Measurements from ENCODE around the gene HAPSTR1. TPM values are rescaled to one million over a fixed set of nuclear protein-coding genes. Genes with fewer than 3 reads are reported as not detected.
"Not testable (repeated sequence)": the region's sequence is repeated elsewhere in the genome, so short reads cannot be mapped to it uniquely, and the experiment has no call there.

HAPSTR1 gene
- polyA plus RNA-seq, 4 donors = 11.6 to 31.8 (median 15.0) TPM

DNA sequence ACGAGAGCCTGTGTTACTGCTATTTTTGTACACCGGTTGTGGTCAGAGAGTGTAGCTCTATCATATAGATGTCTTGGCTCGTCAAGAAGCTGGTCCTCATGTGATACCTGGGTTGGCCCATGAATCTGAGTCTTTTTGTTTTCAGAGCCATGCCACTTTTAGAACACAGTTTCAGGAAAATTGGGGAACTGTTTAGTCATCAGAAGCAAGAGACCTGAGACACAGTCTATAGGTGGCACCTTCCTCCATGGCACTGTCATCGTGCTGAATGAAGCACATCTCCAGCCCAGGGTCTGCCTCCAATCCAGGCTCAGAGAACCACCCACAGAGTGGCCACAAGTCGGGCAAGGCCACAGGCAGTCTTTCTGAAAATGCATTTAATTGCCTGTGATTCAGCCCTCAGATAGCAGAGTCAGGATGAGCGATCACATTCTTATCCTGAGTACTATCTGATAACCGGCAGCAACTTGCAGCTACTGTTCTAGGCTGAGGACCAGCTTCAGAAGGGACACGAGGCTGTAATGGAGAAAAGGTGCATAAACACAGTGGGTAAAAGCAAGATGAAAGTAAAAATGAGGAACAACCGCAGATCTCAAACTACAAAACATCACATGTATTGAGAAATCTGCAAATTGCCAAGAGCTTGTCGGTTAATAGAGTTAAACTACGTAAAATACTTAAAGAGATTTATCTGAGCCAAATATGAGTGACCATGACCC is 14.2 kb upstream of the HAPSTR1 start:
- Histone ChIP-seq H3K4me1 (ENCODE audit: control insufficient read depth in 3 of 3, insufficient read depth in 2 of 3, low read depth in 1 of 3, low read length in 2 of 3) (no peaks in the 10 kb centered on the region), H3K36me3 (ENCODE audit: control insufficient read depth in 3 of 3, insufficient read depth in 2 of 3, low read depth in 1 of 3, low read length in 3 of 3) (no peaks in the 10 kb centered on the region), H3K9me3 (ENCODE audit: control insufficient read depth in 2 of 2, insufficient read depth in 1 of 2, low read depth in 1 of 2, low read length in 1 of 2) (peaks cover 0 to 2% of the 10 kb centered on the region in 2 donors), H3K4me3 (ENCODE audit: low read depth in 1 of 3, low read length in 3 of 3) (no peak overlapping the region), H3K27me3 (ENCODE audit: control insufficient read depth in 3 of 3, insufficient read depth in 3 of 3, low read length in 3 of 3) (no peaks in the 10 kb centered on the region), H3K27ac (ENCODE audit: low read depth in 1 of 3, low read length in 2 of 3) (no peak overlapping the region)
- no peak for FAIRE-seq
- DNase-seq = no peak
- WGBS, 3 donors = 77 to 79% (median 79%) methylated on average over 11 of the region's 11 CpGs

DNA sequence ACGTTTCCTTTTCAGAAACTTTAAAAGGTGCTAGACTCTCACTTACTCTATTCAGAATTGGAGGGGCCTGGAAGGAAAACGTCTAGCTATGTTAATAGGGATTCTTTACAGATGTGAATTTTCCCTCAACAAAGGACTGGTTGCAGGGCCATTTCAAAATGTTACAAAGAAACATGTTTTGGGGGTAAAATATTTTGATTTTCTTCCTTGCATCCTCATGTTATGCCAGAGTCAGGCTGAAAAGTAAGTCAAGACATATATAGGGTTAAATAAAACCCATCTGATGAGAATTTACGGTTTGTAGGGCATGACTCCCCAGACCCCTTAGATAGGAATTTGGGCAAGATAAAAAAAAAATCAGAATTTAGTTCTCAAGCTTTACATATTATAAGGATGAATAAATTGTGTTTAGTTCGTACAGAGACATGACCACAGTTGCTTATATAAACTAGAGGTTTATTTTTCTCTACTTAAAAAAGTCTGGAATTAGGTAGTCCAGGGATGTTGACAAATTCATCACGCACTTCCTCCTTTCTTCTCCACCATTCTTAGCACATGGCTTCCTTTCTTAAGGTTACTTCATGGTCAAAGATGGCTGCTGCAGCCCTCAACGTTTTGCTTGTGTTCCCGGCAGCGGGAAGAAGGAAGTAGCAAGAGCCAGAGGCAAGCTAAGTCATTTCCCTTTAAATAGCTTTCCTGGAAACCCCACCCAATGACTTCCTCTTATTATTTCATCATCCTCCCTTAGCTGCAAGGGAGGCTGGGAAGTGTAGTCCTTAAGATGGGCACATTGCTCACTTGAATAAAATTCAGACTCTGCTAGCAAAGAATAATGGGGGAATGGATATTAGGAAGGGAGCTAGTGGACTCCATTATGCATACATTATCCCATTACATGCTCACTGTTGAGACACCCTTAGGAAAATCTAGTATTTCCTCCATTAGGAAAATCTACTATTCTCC is 12.7 kb upstream of the HAPSTR1 start:
- not testable (repeated sequence) for H3K36me3 ChIP-seq (ENCODE audit: control insufficient read depth in 3 of 3, insufficient read depth in 2 of 3, low read depth in 1 of 3, low read length in 3 of 3); H3K4me1 ChIP-seq (ENCODE audit: control insufficient read depth in 3 of 3, insufficient read depth in 2 of 3, low read depth in 1 of 3, low read length in 2 of 3); H3K4me3 ChIP-seq (ENCODE audit: low read depth in 1 of 3, low read length in 3 of 3); FAIRE-seq; H3K9me3 ChIP-seq (ENCODE audit: control insufficient read depth in 2 of 2, insufficient read depth in 1 of 2, low read depth in 1 of 2, low read length in 1 of 2); H3K27me3 ChIP-seq (ENCODE audit: control insufficient read depth in 3 of 3, insufficient read depth in 3 of 3, low read length in 3 of 3)
- WGBS, 3 donors = 60 to 75% (median 71%) methylated on average over 8 of the region's 8 CpGs
- DNase-seq = peak; percentile 36 to 83
- H3K27ac ChIP-seq (ENCODE audit: low read depth in 1 of 3, low read length in 2 of 3) = peak overlapping the region in 1 of 3 donors; percentile 8

DNA sequence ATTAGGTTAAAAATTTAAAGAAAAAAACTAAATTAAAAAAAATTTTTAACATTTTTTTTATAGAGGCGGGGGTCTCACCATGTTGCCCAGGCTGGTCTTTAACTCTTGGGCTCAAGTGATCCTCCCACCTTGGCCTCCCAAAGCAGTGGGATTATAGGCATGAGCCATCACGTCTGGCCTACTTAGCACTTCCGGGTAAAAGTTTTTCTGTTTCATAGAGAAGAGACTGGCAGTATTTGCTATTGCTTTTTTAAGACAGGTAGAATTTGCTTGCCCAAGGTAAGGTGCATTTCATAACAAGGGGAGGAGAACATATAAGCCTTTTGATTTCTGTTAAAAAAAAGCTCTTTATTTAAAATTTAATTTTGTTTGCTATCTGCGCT is 12.0 kb upstream of the HAPSTR1 start:
- WGBS, 3 donors = 85 to 96% (median 94%) methylated on average over 4 of the region's 4 CpGs
- Histone ChIP-seq H3K9me3 (ENCODE audit: control insufficient read depth in 2 of 2, insufficient read depth in 1 of 2, low read depth in 1 of 2, low read length in 1 of 2) (peaks cover 0 to 2% of the 10 kb centered on the region in 2 donors), H3K27ac (ENCODE audit: low read depth in 1 of 3, low read length in 2 of 3) (no peak overlapping the region), H3K4me1 (ENCODE audit: control insufficient read depth in 3 of 3, insufficient read depth in 2 of 3, low read depth in 1 of 3, low read length in 2 of 3) (no peaks in the 10 kb centered on the region), H3K27me3 (ENCODE audit: control insufficient read depth in 3 of 3, insufficient read depth in 3 of 3, low read length in 3 of 3) (no peaks in the 10 kb centered on the region), H3K36me3 (ENCODE audit: control insufficient read depth in 3 of 3, insufficient read depth in 2 of 3, low read depth in 1 of 3, low read length in 3 of 3) (no peaks in the 10 kb centered on the region), H3K4me3 (ENCODE audit: low read depth in 1 of 3, low read length in 3 of 3) (no peak overlapping the region)
- FAIRE-seq = no peak
- DNase-seq = no peak

DNA sequence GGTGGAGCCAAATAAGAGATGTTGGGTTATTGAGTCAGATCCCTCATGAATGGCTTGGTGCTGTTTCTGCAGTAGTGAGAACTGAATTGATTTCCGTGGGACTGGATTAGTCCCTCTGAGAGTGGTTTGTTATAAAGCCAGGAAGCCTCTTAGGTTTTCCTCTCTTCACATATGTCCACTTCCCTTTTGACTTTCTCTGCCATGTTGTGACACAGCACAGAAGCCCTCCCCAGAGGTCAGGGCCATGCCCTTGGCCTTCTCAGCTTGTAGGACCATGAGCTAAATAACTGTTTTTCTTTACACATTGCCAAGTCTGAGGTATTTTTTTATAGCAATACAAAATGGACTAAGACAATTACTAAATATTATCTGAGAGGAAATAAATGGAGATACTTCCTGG is 10.3 kb upstream of the HAPSTR1 start:
- Histone ChIP-seq H3K4me3 (ENCODE audit: low read depth in 1 of 3, low read length in 3 of 3) (no peak overlapping the region), H3K36me3 (ENCODE audit: control insufficient read depth in 3 of 3, insufficient read depth in 2 of 3, low read depth in 1 of 3, low read length in 3 of 3) (no peaks in the 10 kb centered on the region), H3K27ac (ENCODE audit: low read depth in 1 of 3, low read length in 2 of 3) (no peak overlapping the region), H3K27me3 (ENCODE audit: control insufficient read depth in 3 of 3, insufficient read depth in 3 of 3, low read length in 3 of 3) (no peaks in the 10 kb centered on the region), H3K9me3 (ENCODE audit: control insufficient read depth in 2 of 2, insufficient read depth in 1 of 2, low read depth in 1 of 2, low read length in 1 of 2) (no peaks in the 10 kb centered on the region), H3K4me1 (ENCODE audit: control insufficient read depth in 3 of 3, insufficient read depth in 2 of 3, low read depth in 1 of 3, low read length in 2 of 3) (no peaks in the 10 kb centered on the region)
- DNase-seq (no peak), FAIRE-seq (no peak)
- 78 to 91% (median 88%) methylated on average over 1 of the region's 1 CpG for WGBS, 3 donors

DNA sequence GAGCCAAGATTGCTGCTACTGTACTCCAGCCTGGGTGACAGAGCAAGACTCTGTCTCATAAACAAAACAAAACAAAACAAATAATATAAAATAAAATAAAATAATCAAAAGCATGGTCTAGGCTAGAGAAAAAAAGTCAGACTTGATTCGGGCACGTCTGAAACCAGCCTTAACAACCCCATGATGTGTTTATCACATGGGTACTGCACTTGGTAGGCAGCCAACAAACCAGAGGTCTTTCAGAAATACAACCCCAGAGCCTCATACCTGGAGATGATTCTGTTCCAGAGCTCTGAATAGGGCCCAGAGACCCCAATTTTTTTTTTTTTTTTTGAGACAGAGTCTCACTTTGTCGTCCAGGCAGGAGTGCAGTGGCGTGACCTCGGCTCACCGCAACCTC is 9.6 kb upstream of the HAPSTR1 start:
- DNase-seq = no peak
- no peaks in the 10 kb centered on the region for H3K36me3 ChIP-seq (ENCODE audit: control insufficient read depth in 3 of 3, insufficient read depth in 2 of 3, low read depth in 1 of 3, low read length in 3 of 3)
- H3K27me3 ChIP-seq (ENCODE audit: control insufficient read depth in 3 of 3, insufficient read depth in 3 of 3, low read length in 3 of 3) = no peaks in the 10 kb centered on the region
- no peak overlapping the region for H3K27ac ChIP-seq (ENCODE audit: low read depth in 1 of 3, low read length in 2 of 3)
- H3K4me3 ChIP-seq (ENCODE audit: low read depth in 1 of 3, low read length in 3 of 3) = no peak overlapping the region
- no peaks in the 10 kb centered on the region for H3K4me1 ChIP-seq (ENCODE audit: control insufficient read depth in 3 of 3, insufficient read depth in 2 of 3, low read depth in 1 of 3, low read length in 2 of 3)
- H3K9me3 ChIP-seq (ENCODE audit: control insufficient read depth in 2 of 2, insufficient read depth in 1 of 2, low read depth in 1 of 2, low read length in 1 of 2) = no peaks in the 10 kb centered on the region
- 69 to 79% (median 76%) methylated on average over 6 of the region's 6 CpGs for WGBS, 3 donors
- no peak for FAIRE-seq

DNA sequence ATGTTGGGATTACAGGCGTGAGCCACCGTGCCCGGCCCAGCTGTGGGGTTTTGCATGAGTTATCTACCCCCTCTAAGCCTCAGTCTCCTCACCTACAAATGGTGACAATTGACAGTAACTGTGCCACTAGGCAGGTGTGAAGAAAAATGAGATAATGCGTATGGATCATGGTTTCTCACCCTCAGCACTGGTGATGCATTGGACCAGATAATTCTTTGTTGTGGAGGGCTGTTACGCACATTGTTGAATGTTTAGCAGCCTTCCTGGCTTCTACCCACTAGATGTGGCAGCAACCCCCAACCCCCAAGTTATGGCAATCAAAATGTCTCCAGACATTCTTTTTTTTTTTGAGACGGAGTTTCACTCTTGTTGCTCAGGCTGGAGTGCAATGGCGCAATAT is 9.0 kb upstream of the HAPSTR1 start:
- Histone ChIP-seq H3K9me3 (ENCODE audit: control insufficient read depth in 2 of 2, insufficient read depth in 1 of 2, low read depth in 1 of 2, low read length in 1 of 2) (no peaks in the 10 kb centered on the region), H3K4me3 (ENCODE audit: low read depth in 1 of 3, low read length in 3 of 3) (no peak overlapping the region), H3K4me1 (ENCODE audit: control insufficient read depth in 3 of 3, insufficient read depth in 2 of 3, low read depth in 1 of 3, low read length in 2 of 3) (no peaks in the 10 kb centered on the region), H3K27ac (ENCODE audit: low read depth in 1 of 3, low read length in 2 of 3) (no peak overlapping the region), H3K27me3 (ENCODE audit: control insufficient read depth in 3 of 3, insufficient read depth in 3 of 3, low read length in 3 of 3) (no peaks in the 10 kb centered on the region), H3K36me3 (ENCODE audit: control insufficient read depth in 3 of 3, insufficient read depth in 2 of 3, low read depth in 1 of 3, low read length in 3 of 3) (no peaks in the 10 kb centered on the region)
- no peak for DNase-seq
- FAIRE-seq = no peak
- WGBS, 3 donors = 81 to 90% (median 85%) methylated on average over 7 of the region's 7 CpGs

DNA sequence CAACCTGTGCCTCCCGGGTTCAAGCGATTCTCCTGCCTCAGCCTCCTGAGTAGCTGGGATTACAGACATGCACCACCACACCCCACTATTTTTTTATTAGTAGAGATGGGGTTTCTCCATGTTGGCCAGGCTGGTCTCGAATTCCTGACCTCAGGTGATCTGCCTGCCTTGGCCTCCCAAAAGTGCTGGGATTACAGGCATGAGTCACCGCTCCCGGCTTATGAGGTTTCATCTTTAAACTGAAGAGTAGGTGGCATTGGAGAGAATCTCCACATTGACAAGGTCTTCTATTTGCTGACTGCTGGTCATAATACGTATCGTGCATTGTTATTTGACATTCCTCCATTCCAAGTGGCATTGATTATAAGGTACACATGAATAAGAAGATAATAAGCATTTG is 3.7 kb upstream of the HAPSTR1 start:
- H3K27ac ChIP-seq (ENCODE audit: low read depth in 1 of 3, low read length in 2 of 3); H3K4me1 ChIP-seq (ENCODE audit: control insufficient read depth in 3 of 3, insufficient read depth in 2 of 3, low read depth in 1 of 3, low read length in 2 of 3); H3K4me3 ChIP-seq (ENCODE audit: low read depth in 1 of 3, low read length in 3 of 3); H3K27me3 ChIP-seq (ENCODE audit: control insufficient read depth in 3 of 3, insufficient read depth in 3 of 3, low read length in 3 of 3); DNase-seq; FAIRE-seq; H3K9me3 ChIP-seq (ENCODE audit: control insufficient read depth in 2 of 2, insufficient read depth in 1 of 2, low read depth in 1 of 2, low read length in 1 of 2); H3K36me3 ChIP-seq (ENCODE audit: control insufficient read depth in 3 of 3, insufficient read depth in 2 of 3, low read depth in 1 of 3, low read length in 3 of 3): not testable (repeated sequence)
- 87 to 95% (median 94%) methylated on average over 7 of the region's 7 CpGs for WGBS, 3 donors

DNA sequence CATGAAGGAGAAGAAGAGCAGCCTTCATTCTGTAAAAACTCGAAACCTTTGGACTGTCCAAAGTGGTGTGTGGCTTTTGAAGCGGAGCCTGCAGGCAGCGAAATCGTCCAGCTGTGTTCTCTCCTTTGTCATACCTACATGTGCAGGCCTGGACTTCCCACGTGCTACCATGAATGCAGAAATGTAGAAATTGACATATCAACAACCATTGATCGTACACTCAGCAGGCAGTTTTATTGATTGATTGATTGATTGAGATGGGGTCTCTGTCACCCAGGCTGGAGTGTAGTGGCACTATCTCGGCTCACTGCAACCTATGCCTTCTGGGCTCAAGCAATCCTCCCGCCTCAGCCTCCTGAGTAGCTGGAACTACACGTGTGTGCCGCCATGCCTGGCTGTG is 2.6 kb upstream of the HAPSTR1 start:
- Histone ChIP-seq H3K4me3 (ENCODE audit: low read depth in 1 of 3, low read length in 3 of 3) (no peak overlapping the region), H3K9me3 (ENCODE audit: control insufficient read depth in 2 of 2, insufficient read depth in 1 of 2, low read depth in 1 of 2, low read length in 1 of 2) (no peaks in the 10 kb centered on the region), H3K27me3 (ENCODE audit: control insufficient read depth in 3 of 3, insufficient read depth in 3 of 3, low read length in 3 of 3) (no peaks in the 10 kb centered on the region), H3K27ac (ENCODE audit: low read depth in 1 of 3, low read length in 2 of 3) (no peak overlapping the region), H3K36me3 (ENCODE audit: control insufficient read depth in 3 of 3, insufficient read depth in 2 of 3, low read depth in 1 of 3, low read length in 3 of 3) (peaks cover 0 to 4% (median 0%) of the 10 kb centered on the region in 3 donors), H3K4me1 (ENCODE audit: control insufficient read depth in 3 of 3, insufficient read depth in 2 of 3, low read depth in 1 of 3, low read length in 2 of 3) (peaks cover 0 to 3% (median 0%) of the 10 kb centered on the region in 3 donors)
- FAIRE-seq (no peak), DNase-seq (no peak)
- 84 to 90% (median 88%) methylated on average over 10 of the region's 10 CpGs for WGBS, 3 donors
